PC-3 (cell line): ENCODE results near the gene TMEM52B.

Source experiments
- EZH2 ChIP-seq: fragments of 300-600 bp; sonication (generic); IDR thresholded peaks from one replicate; pipeline ENCODE4 v1.6.1; 2017; ENCODE audit warnings: antibody characterized with exemption, mild to moderate bottlenecking, low read length; ENCODE audit not compliant: unreplicated experiment
- EZH2phosphoT487 ChIP-seq: fragments of 300-600 bp; sonication (generic); IDR thresholded peaks from 2 replicates; pipeline ENCODE4 v1.6.1; 2018; ENCODE audit warnings: mild to moderate bottlenecking, antibody characterized with exemption, low read length, borderline replicate concordance
- TF ChIP-seq, protein P1 (sequence below): fragments of 300-600 bp; sonication (generic); conservative IDR thresholded peaks from 2 replicates; pipeline ENCODE4 v1.5.1; 2017; ENCODE audit warnings: antibody characterized with exemption, low read depth, mild to moderate bottlenecking, low read length

DNA sequence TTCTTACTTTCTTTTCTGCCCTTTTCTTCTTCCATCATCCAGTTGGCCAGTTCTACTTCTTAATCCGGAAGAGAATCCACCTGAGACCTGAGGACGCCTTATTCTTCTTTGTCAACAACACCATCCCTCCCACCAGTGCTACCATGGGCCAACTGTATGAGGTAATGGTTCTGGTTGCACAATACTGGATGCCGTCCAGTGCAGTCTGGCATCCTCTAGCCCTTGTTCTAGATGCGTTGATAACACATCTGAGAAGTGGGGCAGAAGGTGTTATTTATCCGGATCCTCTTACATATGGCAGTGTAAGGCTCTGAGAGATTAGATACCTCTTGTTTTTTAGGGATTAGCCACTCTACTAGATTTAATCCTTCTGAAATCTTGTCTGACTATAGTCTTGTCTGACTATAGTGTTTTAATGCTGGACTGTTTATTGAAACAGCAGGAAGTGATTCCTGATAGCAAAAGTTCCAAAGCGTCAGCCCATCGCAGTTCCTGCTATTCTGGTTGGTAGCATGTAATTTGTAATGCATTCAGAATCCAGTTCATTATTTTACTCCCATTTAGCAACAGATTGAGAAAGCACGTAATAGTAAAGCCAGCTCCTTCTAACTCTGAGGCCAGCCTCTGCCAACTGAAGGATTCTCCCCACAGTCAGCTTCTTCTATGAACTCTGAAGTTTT lies 41.7 kb downstream of the TMEM52B start:
- TF ChIP-seq, protein P1, sequence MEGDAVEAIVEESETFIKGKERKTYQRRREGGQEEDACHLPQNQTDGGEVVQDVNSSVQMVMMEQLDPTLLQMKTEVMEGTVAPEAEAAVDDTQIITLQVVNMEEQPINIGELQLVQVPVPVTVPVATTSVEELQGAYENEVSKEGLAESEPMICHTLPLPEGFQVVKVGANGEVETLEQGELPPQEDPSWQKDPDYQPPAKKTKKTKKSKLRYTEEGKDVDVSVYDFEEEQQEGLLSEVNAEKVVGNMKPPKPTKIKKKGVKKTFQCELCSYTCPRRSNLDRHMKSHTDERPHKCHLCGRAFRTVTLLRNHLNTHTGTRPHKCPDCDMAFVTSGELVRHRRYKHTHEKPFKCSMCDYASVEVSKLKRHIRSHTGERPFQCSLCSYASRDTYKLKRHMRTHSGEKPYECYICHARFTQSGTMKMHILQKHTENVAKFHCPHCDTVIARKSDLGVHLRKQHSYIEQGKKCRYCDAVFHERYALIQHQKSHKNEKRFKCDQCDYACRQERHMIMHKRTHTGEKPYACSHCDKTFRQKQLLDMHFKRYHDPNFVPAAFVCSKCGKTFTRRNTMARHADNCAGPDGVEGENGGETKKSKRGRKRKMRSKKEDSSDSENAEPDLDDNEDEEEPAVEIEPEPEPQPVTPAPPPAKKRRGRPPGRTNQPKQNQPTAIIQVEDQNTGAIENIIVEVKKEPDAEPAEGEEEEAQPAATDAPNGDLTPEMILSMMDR: no peak
- no peak for TF ChIP-seq EZH2phosphoT487
- no peak for TF ChIP-seq EZH2
